T47D (cell line): ENCODE data around the gene TCF7L1.
"Not testable (repeated sequence)": the region's sequence is repeated elsewhere in the genome, so short reads cannot be mapped to it uniquely, and the experiment has no call there.

Source experiments
- DNase-seq, 2 experiments: peaks; one replicate each; pipeline versions ENCODE4 v3.0.0 to v3.0.0-alpha.2; 2011 to 2012; ENCODE audit warnings: low read depth in 1 of 2, low spot score in 1 of 2
- JUND ChIP-seq: IDR thresholded peaks from 2 replicates; pipeline ENCODE4 v1.6.1; 2012; ENCODE audit warnings: low read depth
- in situ Hi-C: cut with HindIII; loops from 2 replicates; pipeline ENCODE4 v1.10.0; 2016; ENCODE audit warnings: low sequenced_read_pairs, low pct_unique_long_range_greater_than_20kb

The TCF7L1 gene

DNA sequence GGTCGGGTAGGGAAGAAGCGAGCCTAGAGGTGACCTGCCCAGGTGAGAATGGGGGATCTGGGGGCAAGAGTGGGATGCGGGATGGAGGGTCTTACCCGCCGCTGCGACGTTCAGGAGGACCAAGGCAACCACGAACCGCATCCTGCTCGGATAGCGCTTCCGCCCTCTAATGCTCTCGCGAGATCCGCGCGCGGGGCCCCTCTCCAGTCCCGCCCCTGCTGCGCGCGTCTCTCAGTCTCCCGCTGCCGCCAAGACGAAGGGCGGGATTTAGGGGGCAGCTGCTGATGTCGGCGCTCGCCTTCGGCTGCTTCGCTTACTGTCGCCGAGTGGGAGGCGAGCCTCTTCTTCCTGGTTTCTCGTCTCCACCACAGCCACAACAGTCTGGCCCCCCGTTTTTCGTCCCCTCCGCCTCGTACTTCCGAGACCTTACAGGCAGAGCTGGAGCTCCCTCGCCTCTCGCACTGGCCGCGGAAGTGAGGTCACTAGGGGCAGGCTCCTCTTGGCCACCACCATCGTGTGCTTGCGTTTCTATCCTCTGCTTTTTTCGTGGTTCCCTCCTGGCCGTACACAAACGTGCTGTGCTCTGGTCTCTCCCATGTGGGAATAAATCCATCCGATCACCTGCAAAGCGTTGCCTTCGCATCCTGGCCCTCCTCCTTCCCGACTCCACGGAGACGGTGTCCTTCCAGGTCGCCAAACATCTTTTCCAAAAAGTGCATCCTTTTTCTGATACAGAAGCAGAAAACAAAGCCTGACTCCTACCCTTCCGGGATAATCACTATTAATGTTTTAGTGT, 194.8 kb downstream of the TCF7L1 start, which contains the start of gene TGOLN2:
Gene TGOLN2, minus strand, starts transcription at position 168 of the 796 bp plus-strand sequence. Its CDS starts 27 bp downstream, at position 141.
- peak; percentile 83 to 90 for DNase-seq
- TF ChIP-seq JUND, result no peak
- in situ Hi-C loops, result no loop called here

DNA sequence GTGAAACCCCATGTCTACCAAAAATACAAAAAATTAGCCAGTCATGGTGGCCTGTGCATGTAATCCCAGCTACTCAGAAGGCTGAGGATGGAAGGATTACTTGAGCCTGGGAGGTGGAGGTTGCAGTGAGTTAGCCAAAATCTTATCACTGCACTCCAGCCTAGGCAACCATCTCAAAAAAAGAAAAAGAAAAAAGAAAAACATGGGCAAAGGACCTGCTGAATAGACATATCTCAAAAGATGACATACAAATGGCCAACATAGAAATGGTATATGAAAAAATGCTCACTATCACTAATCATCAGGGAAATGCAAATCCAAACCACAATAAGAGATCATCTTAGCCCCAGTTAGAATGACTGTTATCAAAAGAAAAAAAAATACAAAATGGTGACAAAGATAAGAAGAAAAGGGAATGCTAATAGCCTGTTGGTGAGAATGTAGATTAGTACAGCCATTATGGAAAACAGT, 196.0 kb downstream of the TCF7L1 start:
- DNase-seq, result no peak
- no peak for TF ChIP-seq JUND
- in situ Hi-C loops, result no loop called here

DNA sequence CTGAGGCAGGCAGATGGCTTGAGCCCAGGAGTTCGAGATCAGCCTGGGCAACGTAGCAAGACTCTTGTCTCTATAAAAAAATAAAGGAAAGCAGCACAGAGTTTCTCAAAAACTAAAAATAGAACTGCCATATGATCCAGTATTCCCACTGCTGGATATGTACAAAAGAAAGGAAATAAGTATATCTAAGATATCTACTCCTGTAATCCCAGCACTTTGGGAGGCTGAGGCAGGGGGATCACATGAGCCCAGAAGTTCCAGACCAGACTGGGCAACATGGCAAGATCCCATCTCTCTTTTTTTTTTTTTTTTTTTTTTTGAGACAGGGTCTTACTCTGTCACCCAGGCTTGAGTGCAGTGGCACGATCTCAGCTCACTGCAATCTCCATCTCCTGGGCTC, 196.5 kb downstream of the TCF7L1 start:
- in situ Hi-C loops, DNase-seq: not testable (repeated sequence)

DNA sequence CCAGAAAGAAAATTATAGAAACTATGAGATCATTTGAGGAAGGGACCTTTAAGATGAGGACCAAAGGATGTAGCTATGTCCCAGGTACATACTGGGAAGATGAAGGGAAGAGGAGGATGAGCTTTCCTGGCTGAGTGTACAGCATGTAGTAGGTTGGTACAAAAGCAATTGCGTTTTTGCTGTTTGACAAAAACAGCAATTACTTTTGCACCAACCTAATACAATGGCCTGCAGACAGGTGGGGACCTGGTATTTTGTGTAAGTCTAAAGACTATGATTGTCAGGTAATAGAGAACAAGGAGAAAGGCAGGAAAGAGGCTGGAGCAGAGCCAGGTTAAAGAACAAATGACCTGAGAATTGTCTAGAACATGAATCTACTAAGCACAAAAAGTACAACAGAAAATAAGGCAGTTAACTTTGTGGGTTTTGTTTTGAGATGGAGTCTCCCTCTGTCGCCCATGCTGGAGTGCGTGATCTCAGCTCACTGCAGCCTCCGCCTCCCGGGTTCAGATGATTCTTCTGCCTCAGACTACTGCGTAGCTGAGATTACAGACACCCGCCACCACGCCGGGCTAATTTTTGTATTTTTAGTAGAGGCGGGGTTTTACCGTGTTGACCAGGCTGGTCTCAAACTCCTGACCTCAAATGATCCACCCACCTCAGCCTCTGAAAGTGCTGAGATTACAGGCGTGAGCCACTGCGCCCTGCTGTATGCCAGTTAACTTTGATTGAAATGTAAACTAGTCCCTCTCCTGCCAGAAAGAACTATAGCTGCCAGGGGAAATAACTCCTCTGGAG, 197.8 kb downstream of the TCF7L1 start:
- no peak for DNase-seq
- in situ Hi-C loops, result no loop called here
- TF ChIP-seq JUND, result no peak

DNA sequence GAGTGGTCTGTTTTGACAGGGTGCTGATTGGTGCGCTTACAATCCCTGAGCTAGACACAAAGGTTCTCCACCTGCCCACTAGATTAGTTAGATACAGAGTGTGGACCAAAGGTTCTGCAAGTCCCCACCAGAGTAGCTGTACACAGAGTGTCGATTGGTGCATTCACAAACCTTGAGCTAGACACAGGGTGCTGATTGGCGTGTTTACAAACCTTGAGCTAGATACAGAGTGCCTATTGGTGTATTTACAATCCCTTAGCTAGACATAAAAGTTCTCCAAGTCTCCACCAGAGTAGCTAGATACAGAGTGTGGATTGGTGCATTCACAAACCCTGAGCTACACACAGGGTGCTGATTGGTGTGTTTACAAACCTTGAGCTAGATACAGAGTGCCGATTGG, 200.7 kb downstream of the TCF7L1 start:
- in situ Hi-C loops, DNase-seq: not testable (repeated sequence)

DNA sequence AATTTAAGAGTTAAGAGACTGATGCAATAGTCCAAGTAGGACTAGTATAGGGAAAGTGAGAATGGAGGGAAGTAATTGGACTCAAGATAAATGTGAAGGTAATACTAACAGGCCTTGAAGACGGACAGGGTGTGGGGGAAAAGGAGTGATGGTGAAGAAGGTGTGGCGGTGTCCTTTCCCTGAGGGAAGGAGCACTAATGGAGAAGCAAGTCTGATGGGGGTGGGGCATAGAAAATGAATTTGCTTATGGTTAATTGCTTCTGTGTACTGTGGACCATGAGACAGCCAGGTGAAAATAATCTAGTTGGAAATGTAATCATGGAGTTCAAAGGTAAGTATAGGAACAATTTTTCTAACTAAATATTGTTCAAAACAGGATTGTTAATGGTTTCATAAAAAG, 201.7 kb downstream of the TCF7L1 start:
- in situ Hi-C loops, result no loop called here
- no peak for DNase-seq
- no peak for TF ChIP-seq JUND

DNA sequence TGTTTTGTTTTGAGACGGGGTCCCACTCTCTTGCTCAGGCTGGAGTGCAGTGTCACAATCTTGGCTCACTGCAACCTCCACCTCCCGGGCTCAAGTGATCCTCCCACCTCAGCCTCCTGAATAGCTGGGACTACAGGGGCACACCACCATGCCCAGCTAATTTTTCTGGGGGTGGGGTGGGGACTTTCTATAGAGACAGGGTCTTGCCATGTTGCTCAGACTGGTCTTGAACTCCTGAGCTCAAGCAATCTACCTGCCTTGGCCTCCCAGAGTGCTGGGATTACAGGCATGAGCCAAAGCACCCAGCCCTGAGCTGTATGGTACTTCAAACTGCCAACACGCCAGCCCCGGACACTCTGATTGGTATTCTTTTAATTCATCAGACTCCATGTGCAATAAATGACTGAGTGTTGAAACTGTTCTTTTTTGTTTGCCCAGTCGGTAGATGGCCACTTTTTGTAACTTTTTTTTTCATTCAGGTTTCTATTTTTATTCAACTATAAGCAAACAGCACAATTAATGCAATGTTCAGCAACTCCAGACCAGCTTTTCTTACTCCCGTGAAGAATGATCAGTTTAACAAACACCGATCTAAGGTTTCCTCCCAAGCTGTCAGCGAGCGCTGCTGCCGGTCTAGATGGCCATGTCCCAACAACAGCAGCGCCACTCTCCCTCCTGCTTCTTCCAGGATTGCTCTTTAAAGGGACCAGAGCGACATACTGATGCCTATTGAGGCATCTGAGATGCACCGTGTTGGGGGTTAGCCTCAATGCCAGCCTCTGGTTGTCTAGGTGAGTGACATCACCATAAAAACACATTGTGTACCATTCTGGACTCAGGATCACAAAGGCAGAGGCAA, 207.1 kb downstream of the TCF7L1 start:
- TF ChIP-seq JUND, result no peak
- DNase-seq, result peak in 1 of 2 experiments; percentile 18
- in situ Hi-C loops, result no loop called here

DNA sequence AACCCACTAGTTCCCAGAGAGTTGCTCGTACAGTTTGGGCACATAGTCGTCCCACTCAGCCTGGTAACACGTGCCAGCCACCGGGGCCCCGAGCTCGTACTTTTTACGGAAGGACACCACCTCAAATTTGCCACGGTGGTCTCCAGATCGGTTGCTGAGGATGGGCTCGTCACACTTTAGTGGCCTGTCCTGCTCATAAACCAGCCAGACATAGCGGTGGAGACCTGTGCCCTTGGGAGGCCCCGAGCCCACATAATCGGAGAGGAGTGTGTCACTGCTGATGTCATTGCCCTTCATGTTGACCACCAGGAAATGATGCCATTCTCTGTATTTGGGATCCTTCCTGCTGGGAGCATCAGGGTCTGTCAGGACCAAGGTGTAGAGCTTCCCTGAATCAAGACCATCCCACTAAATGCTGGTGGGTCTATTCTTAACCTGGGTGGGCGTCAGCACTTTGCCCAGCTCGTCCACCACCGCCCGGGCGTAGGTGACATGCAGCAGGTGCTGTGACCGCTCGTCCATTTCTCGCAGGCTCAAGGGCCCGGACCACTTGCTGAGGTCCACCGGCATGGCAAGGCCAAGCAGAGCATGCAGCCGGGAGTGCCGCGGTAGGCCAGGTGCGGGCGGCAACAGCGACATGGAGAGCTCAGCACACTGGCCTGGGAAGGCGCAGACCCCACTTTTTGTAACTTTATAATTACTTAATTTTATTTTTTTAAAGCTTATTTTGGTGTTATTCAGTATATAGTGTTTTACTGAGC, 208.3 kb downstream of the TCF7L1 start:
- DNase-seq, result no peak

DNA sequence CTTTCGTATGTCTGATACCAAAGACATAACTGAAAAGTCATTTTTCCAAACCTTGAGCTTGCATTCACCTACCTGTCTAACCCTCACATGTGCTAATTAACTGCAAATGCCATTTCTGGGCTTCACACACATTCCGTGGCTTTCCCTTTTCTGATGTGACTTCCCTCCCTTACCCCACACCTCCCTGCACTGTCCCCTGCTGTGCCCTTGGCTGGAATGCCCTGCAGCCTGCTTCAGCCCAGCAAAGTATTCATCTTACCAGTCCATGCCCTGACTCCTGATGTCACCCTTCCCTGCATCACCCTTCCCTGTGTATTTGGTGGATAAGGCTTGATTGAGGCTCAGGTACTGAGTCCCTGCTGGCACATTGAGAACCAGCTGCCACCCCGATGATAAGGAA, 209.0 kb downstream of the TCF7L1 start:
- in situ Hi-C loops, result no loop called here
- no peak for DNase-seq
- TF ChIP-seq JUND, result no peak

More for the DNA sequence above, 208.3 kb downstream of the TCF7L1 start:
- no peak for TF ChIP-seq JUND
- in situ Hi-C loops, result no loop called here

DNA sequence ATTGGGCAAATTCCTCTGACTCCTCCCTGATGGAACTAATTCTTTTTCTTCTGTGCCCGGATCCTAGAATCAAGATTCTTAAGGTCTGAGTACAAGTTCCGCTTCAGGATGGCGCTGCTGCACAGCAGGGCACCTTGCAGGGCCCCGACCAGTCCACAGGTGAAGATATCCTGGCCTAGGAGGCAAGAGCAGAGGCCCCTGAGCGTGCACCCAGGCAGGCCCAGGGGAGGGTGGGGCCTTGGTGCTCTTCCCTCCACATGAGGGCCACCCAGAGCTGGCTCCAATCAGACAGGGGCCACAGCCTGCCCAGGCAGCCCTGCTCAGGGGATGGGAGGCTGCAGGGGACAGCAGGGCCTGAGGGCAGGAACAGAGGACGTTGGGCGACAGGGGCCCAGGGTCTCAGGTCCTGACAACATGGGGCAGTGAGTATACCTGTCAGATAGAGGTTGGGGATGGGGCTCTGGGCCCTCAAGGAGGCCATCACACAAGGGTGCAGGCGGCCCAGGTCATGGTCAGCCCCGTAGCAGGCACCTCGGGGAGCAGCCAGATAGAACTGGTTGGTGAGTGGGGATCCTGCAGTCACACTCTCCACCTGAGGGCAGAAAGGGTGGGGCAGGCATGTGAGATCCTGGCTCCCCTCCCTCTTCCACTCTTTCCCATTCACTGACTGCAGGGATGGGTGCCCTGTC, 210.2 kb downstream of the TCF7L1 start:
- DNase-seq, result not testable (repeated sequence)

DNA sequence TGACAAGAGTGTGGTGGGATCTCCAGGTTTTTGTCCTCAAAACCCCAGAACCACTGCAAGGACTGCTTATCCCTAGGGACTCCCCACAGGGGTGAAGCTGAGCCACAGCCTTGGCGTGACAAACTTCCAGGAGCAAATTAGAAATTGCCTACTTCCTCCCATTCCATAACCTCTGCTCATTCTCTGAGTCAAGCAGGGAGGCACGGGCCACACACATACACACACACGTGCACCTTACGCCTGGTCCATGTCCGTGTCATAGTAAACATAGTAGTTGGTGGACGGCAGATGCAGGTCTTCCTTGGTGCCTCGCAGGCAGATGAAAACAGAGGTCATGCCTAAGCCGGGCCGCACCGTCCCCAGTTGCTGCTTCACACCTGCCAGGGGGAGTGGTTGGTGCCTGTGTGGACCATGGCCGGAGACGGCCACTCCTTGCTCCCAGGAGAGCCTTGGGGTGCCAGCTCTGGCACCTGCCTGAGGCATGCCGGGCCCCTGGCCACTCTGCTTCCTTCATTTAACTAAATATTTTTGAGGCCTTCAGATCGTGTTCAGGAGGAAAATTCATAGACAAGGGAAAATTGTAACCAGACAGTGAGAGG, 211.3 kb downstream of the TCF7L1 start:
- TF ChIP-seq JUND, result no peak
- no peak for DNase-seq
- in situ Hi-C loops, result no loop called here

More for the DNA sequence above, 210.2 kb downstream of the TCF7L1 start:
- in situ Hi-C loops, result not testable (repeated sequence)
